GM12872 (cell line): Measurements from ENCODE around the gene MRPS11.

ENCODE experiments used
- CTCF ChIP-seq: IDR thresholded peaks from 3 replicates; pipeline ENCODE4 v1.5.1; 2011; ENCODE audit warnings: low read depth, mild to moderate bottlenecking, low read length, moderate library complexity; ENCODE audit not compliant: insufficient read depth

MRPS11 gene

GRCh38 chr15:88477126-88477525 is 9.6 kb downstream of the MRPS11 start:
- TF ChIP-seq CTCF, result no peak

- TF ChIP-seq CTCF, result no peak
These were observed 10.4 kb downstream of the MRPS11 start for GRCh38 chr15:88477904-88478303.

- no peak for TF ChIP-seq CTCF
These were observed 11.7 kb downstream of the MRPS11 start for GRCh38 chr15:88479169-88479568.

- TF ChIP-seq CTCF, result no peak
These were observed 13.5 kb downstream of the MRPS11 start for GRCh38 chr15:88480981-88481380.

- no peak for TF ChIP-seq CTCF
These were observed 14.8 kb downstream of the MRPS11 start for GRCh38 chr15:88482263-88482662.

GRCh38 chr15:88484682-88485331 is 17.3 kb downstream of the MRPS11 start:
- TF ChIP-seq CTCF, result no peak

GRCh38 chr15:88487178-88487795 is 19.8 kb downstream of the MRPS11 start:
- no peak for TF ChIP-seq CTCF
